LNCAP (cell line): Measurements from ENCODE around the gene NYAP2.

ENCODE experiments used
- TF ChIP-seq, protein P1 (sequence below): fragments of 450-650 bp; IDR thresholded peaks from 2 replicates; pipeline ENCODE4 v1.5.1; 2017; ENCODE audit warnings: mild to moderate bottlenecking

Gene NYAP2

DNA sequence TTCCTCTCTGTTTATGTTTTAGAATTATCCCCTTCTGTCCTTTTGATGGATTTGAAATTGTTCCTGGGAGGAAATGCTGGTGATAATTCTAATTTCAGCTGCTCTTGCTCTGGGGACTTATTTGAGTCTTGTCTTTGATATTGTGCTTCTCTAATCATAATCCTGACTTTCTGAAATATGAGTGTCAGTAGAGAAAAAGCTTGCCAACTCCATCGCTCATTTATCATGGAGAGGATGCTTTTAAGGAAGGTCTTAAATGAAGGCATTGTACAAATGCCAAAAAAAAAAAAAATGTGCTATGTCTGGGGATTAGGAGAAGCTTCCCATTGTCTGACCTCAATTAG is 159.5 kb downstream of the NYAP2 start:
- TF ChIP-seq, protein P1, sequence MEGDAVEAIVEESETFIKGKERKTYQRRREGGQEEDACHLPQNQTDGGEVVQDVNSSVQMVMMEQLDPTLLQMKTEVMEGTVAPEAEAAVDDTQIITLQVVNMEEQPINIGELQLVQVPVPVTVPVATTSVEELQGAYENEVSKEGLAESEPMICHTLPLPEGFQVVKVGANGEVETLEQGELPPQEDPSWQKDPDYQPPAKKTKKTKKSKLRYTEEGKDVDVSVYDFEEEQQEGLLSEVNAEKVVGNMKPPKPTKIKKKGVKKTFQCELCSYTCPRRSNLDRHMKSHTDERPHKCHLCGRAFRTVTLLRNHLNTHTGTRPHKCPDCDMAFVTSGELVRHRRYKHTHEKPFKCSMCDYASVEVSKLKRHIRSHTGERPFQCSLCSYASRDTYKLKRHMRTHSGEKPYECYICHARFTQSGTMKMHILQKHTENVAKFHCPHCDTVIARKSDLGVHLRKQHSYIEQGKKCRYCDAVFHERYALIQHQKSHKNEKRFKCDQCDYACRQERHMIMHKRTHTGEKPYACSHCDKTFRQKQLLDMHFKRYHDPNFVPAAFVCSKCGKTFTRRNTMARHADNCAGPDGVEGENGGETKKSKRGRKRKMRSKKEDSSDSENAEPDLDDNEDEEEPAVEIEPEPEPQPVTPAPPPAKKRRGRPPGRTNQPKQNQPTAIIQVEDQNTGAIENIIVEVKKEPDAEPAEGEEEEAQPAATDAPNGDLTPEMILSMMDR, result no peak

DNA sequence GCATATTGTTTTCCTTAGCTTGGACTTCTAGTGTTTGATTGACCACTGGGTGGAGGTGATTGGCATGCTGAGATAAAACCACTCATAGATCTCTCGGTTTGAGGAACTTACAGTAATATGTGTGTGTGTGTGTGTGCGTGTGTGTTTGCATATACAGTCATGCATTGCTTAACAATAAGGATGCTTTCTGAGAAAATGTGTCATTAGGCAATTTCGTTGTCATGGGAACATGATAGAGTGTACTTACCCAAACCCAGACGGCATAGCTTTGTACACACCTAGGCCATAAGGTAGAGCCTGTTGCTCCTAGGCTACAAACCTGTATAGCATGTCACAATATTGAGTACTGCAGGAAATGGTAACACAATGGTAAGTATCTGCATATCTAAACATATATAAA is 167.3 kb downstream of the NYAP2 start:
- TF ChIP-seq, protein P1, result no peak

DNA sequence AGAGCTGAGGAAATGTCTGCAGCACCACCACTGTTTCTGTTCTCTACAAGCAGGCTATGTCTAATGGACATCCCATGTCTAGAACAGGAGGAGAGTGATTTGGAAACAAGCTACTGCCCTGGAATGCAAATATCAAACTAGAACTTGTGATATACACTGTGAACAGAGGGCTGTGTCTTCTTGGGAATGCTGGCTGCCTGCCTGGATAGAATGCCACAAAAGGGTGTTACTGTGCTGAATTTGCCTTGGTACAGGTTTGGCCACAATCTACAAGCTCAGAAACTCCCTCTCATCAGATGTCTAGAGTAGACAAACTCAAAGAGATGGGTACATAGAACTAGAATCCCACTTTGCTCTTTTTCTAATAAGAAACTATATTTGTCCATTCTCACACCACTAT is 170.5 kb downstream of the NYAP2 start:
- TF ChIP-seq, protein P1, result no peak

DNA sequence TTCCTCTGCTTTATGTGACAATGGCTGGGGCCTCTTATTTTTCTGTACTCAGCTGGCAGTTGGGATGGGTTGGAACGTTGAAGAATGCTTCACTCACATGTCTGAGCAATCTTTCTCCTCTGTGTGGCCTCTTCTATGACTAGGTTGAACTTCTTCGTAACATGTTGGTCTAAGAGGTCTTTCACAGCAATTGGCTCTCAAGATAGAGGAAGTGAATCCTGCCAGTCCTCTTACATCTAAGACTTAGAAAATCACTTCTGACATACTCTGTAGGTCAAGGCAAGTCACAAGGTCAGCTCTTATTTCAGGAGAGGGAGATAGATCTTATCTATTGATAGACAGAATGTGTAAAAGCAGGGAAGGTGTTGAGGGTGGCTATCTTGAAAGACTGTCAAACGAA is 174.1 kb downstream of the NYAP2 start:
- TF ChIP-seq, protein P1, result no peak

- TF ChIP-seq, protein P1, result no peak
Measured at GRCh38 chr2:225574582-225575138, 175.2 kb downstream of the NYAP2 start.

DNA sequence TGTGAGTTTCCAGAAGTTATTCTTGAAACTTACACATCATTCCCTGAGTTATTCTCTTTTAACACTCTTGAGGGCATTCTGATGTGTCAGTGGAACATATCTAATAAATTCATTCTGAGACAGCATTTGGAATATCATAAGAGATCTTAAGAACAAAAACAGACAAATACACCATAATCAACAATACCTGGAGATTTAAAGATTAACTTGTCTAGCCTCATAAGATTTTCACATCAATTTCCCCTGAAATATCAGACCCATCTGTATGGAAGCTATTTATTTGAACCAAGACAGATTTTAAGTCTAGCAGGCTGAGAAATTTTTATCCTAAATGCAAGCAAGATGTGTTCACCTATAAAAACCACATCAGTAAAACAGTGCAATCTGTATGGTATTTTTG is 181.6 kb downstream of the NYAP2 start:
- TF ChIP-seq, protein P1, result no peak

- TF ChIP-seq, protein P1, result no peak
Measured at GRCh38 chr2:225581906-225582305, 182.4 kb downstream of the NYAP2 start.
